Measurements from ENCODE around the gene TGFA.

DNA sequence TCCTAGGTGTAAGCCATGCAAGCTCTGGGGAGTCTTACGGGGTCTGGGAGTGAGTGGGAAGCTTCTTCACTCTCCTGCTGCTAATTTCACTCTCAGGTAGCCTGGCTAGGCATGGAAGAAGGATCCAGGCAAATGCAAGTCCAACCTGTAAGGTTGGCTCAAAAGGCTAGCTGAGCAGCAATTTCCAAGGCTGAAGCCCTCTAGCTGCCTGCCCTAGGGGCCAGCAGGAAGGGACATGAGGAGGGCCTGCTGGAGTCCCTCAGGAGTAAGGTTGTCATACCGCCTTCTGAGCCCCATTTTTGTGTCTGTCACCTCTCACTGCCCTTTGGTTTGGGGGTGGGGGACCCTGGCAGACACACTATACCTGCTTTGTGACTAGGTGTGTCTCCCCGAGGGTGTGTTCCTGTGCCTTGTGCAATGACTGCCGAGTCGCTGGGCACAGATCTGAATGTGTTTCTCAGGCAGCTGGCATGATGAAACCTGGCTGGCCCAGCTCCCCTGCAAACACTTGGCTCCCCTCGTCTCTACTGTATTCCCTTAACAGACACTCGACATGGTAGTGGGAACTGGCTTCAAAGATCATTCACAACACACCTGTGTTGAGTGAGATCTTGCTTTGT lies 127.8 kb downstream of the TGFA start:
- TF ChIP-seq, protein P1, sequence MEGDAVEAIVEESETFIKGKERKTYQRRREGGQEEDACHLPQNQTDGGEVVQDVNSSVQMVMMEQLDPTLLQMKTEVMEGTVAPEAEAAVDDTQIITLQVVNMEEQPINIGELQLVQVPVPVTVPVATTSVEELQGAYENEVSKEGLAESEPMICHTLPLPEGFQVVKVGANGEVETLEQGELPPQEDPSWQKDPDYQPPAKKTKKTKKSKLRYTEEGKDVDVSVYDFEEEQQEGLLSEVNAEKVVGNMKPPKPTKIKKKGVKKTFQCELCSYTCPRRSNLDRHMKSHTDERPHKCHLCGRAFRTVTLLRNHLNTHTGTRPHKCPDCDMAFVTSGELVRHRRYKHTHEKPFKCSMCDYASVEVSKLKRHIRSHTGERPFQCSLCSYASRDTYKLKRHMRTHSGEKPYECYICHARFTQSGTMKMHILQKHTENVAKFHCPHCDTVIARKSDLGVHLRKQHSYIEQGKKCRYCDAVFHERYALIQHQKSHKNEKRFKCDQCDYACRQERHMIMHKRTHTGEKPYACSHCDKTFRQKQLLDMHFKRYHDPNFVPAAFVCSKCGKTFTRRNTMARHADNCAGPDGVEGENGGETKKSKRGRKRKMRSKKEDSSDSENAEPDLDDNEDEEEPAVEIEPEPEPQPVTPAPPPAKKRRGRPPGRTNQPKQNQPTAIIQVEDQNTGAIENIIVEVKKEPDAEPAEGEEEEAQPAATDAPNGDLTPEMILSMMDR (conservative IDR thresholded peaks at IDR 0.05; ENCODE audit: low read length): no peak
- TF ChIP-seq EZH2phosphoT487 (IDR thresholded peaks at IDR 0.05; ENCODE audit: borderline replicate concordance): no peak
